Activated B cell treated with CpG ODN at 0.5 μM for 24 hours (primary cell): ENCODE measurements around the gene RETREG3. TPM values are rescaled to one million over a fixed set of nuclear protein-coding genes. Genes with fewer than 3 reads are reported as not detected.

Experiments used
- ATAC-seq: fragments of 200-7000 bp; cut with Tn5 transposase; one replicate; pipeline ENCODE4 v1.10.0; 2021; ENCODE audit warnings: low read depth, mild to moderate bottlenecking, moderate library complexity
- CTCF ChIA-PET: fragments of 350-600 bp; sonication (Branson Sonifier 250); formaldehyde crosslinking; loops from one replicate; lab custom pipeline; 2021; ENCODE audit warnings: antibody characterized with exemption; lab: Charles Lee
- POLR2A ChIA-PET: fragments of 350-600 bp; sonication (Branson Sonifier 250); formaldehyde crosslinking; loops from one replicate; lab custom pipeline; 2021; ENCODE audit warnings: antibody characterized with exemption; lab: Charles Lee
- DNase-seq: peaks from one replicate; pipeline ENCODE4 v3.0.0; 2022
- H3K27ac Mint-ChIP-seq: one replicate; pipeline ENCODE4 v1.8.0; 2020; ENCODE audit warnings: mixed read lengths
- H3K27me3 Mint-ChIP-seq: one replicate; pipeline ENCODE4 v1.8.0; 2021; ENCODE audit warnings: mixed read lengths
- H3K36me3 Mint-ChIP-seq: one replicate; pipeline ENCODE4 v1.8.0; 2021; ENCODE audit warnings: low read depth, mixed read lengths
- H3K4me1 Mint-ChIP-seq: one replicate; pipeline ENCODE4 v1.8.0; 2021; ENCODE audit warnings: mixed read lengths
- H3K4me3 Mint-ChIP-seq: one replicate; pipeline ENCODE4 v1.8.0; 2020; ENCODE audit warnings: mild to moderate bottlenecking, mixed read lengths
- H3K9me3 Mint-ChIP-seq: one replicate; pipeline ENCODE4 v1.8.0; 2020; ENCODE audit warnings: mixed read lengths
- CTCF ChIP-seq: fragments of 200-600 bp; IDR thresholded peaks from one replicate; pipeline ENCODE4 v1.8.0; 2022; ENCODE audit warnings: antibody characterized with exemption, mild to moderate bottlenecking
- intact Hi-C: fragments of 100-400 bp; cut with micrococcal nuclease; formaldehyde crosslinking; loops from one replicate; pipeline ENCODE4 v1.15.1; 2024
- total RNA-seq: library from RNA; stranded (reverse); gene quantifications from 2 replicates; pipeline ENCODE4 v1.2.3, GENCODE V29; 2022

RETREG3 gene
- total RNA-seq, 1 donor from 2014 or later: 63.5 TPM

DNA sequence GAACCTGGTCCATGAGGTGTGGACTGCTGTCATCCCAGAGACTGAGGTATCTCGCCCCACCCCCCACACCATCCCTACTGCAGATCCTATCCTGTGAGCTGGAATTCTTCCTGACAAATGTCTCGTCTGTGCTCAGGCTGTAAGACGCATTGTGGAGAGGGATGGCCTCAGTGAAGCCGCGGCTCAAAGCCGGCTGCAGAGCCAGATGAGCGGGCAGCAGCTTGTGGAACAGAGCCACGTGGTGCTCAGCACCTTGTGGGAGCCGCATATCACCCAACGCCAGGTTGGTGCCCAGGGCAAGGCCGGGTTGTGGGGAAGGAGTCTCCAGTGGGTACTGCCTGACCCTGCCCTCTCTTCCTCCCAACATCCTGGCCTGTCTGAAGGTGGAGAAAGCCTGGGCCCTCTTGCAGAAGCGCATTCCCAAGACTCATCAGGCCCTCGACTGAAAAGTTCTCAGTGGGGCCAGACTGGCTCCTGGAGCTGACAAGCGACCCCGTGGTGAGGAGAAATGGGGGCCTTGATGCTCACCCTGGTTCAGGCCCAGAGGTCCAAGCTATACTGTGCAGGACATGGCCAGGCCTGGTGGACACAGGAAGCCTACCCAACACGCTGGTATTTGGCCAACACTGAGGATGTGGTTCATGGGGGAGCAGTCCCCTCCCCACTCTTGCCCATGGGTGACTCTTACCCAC is 43.5 kb downstream of the RETREG3 start:
- no peak for DNase-seq
- no peaks in the 10 kb centered on the region for H3K27me3 Mint-ChIP-seq
- no peak for ATAC-seq
- no peaks in the 10 kb centered on the region for H3K9me3 Mint-ChIP-seq
- H3K4me1 Mint-ChIP-seq: peaks cover 44% of the 10 kb centered on the region
- no peak for TF ChIP-seq CTCF
- POLR2A ChIA-PET: interaction anchor here (0.6 to 4.7 kb wide), 6 partner anchors 11 to 259 kb away, joined by 5 to 62 read pairs (median 20); partner anchors contain the start of genes BECN1, NAGLU and PSMC3IP
- peak overlapping the region; percentile 98 for H3K4me3 Mint-ChIP-seq
- CTCF ChIA-PET: interaction anchor here (0.9 kb wide), 1 partner anchor 13 kb away, joined by 3 read pairs; no protein-coding TSS in a partner anchor
- intact Hi-C loops: no loop called here
- peaks cover 61% of the 10 kb centered on the region for H3K36me3 Mint-ChIP-seq
- H3K27ac Mint-ChIP-seq: no peak overlapping the region

- ChIA-PET POLR2A (interaction anchor here (0.6 to 4.7 kb wide), 6 partner anchors 10 to 796 kb away, joined by 4 to 62 read pairs (median 8); partner anchors contain the start of gene PSMC3IP), CTCF (interaction anchor here (0.9 to 1.0 kb wide), 2 partner anchors 13 to 14 kb away, joined by 3 read pairs; partner anchors contain the start of gene PSMC3IP)
- no peaks in the 10 kb centered on the region for H3K9me3 Mint-ChIP-seq
- no peak for ATAC-seq
- no peak overlapping the region for H3K27ac Mint-ChIP-seq
- peaks cover 45% of the 10 kb centered on the region for H3K4me1 Mint-ChIP-seq
- H3K4me3 Mint-ChIP-seq: no peak overlapping the region
- intact Hi-C loops: no loop called here
- H3K27me3 Mint-ChIP-seq: no peaks in the 10 kb centered on the region
- TF ChIP-seq CTCF: no peak
- peaks cover 54% of the 10 kb centered on the region for H3K36me3 Mint-ChIP-seq
- no peak for DNase-seq
Measured at GRCh38 chr17:42564815-42565522, 44.2 kb downstream of the RETREG3 start.

DNA sequence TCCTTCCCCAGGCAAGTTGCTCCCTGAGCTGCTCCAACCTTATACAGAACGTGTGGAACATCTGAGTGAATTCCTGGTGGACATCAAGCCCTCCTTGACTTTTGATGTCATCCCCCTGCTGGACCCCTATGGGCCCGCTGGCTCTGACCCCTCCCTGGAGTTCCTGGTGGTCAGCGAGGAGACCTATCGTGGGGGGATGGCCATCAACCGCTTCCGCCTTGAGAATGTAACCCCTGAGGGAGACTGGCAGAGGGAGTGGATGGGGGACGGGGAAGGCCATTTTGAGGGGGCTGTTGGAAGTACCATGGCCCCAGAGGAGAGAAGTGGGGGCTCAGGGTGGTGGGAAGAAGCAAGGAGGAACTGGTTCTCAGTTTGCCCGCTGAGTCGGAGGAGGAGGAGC is 45.2 kb downstream of the RETREG3 start:
- peaks cover 43% of the 10 kb centered on the region for H3K36me3 Mint-ChIP-seq
- TF ChIP-seq CTCF: no peak
- ChIA-PET CTCF (interaction anchor here (1.0 kb wide), 1 partner anchor 14 kb away, joined by 3 read pairs; the partner anchor contains the start of gene PSMC3IP), POLR2A (interaction anchor here (0.9 to 4.7 kb wide), 7 partner anchors 9 to 797 kb away, joined by 3 to 23 read pairs (median 6); no protein-coding TSS in a partner anchor)
- H3K27me3 Mint-ChIP-seq: no peaks in the 10 kb centered on the region
- DNase-seq: no peak
- peak overlapping the region; percentile 93 for H3K4me3 Mint-ChIP-seq
- H3K27ac Mint-ChIP-seq: peak overlapping the region; percentile 56
- intact Hi-C loops: no loop called here
- H3K9me3 Mint-ChIP-seq: no peaks in the 10 kb centered on the region
- H3K4me1 Mint-ChIP-seq: peaks cover 45% of the 10 kb centered on the region
- ATAC-seq: no peak

DNA sequence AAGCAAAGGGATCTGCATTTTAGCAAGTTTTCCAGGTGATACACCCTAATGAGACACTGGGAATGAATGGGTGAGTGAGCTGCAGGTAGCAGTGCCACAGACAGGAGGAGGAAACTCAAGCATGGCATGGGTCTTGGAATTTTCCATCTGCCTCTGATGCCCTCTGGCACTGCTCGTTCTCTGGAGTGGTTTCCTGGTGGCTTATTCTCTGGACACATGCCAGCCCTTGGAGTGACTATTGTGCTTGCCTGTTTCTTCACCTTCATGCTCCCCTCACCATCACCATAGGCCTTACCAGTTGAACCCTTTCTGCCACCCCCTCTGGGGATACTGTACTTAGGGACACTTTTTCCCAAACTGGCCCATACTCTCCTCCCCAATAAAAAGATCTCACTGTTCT is 45.6 kb downstream of the RETREG3 start:
- Mint-ChIP-seq H3K4me3 (peak overlapping the region; percentile 93), H3K4me1 (peaks cover 42% of the 10 kb centered on the region), H3K27ac (peak overlapping the region; percentile 56), H3K36me3 (peaks cover 39% of the 10 kb centered on the region), H3K27me3 (no peaks in the 10 kb centered on the region), H3K9me3 (no peaks in the 10 kb centered on the region)
- ATAC-seq (no peak), DNase-seq (no peak)
- ChIA-PET CTCF (no interaction called here), POLR2A (interaction anchor here (1.0 to 4.7 kb wide), 6 partner anchors 9 to 31 kb away, joined by 3 to 23 read pairs (median 8); partner anchors contain the start of gene NAGLU)
- intact Hi-C loops: no loop called here
- no peak for TF ChIP-seq CTCF

- CTCF ChIA-PET: no interaction called here
- DNase-seq (no peak), ATAC-seq (no peak)
- Mint-ChIP-seq H3K27me3 (no peaks in the 10 kb centered on the region), H3K4me1 (peaks cover 41% of the 10 kb centered on the region), H3K9me3 (no peaks in the 10 kb centered on the region), H3K27ac (peak overlapping the region; percentile 96), H3K36me3 (peaks cover 38% of the 10 kb centered on the region), H3K4me3 (peak overlapping the region; percentile 93)
- POLR2A ChIA-PET: interaction anchor here (1.0 to 4.7 kb wide), 5 partner anchors 9 to 27 kb away, joined by 3 to 23 read pairs (median 6); partner anchors contain the start of gene NAGLU
- TF ChIP-seq CTCF: no peak
- intact Hi-C loops: no loop called here
Measured at GRCh38 chr17:42563143-42563509, 46.0 kb downstream of the RETREG3 start.
